GM21717 (cell line): Measurements from ENCODE around the gene PRODH2.

Source experiments
- ATAC-seq: cut with Tn5 transposase; IDR thresholded peaks from one replicate; pipeline ENCODE4 v1.9.1; 2021; ENCODE audit warnings: mild to moderate bottlenecking, moderate library complexity; ENCODE audit not compliant: unreplicated experiment

The PRODH2 gene, protein sequence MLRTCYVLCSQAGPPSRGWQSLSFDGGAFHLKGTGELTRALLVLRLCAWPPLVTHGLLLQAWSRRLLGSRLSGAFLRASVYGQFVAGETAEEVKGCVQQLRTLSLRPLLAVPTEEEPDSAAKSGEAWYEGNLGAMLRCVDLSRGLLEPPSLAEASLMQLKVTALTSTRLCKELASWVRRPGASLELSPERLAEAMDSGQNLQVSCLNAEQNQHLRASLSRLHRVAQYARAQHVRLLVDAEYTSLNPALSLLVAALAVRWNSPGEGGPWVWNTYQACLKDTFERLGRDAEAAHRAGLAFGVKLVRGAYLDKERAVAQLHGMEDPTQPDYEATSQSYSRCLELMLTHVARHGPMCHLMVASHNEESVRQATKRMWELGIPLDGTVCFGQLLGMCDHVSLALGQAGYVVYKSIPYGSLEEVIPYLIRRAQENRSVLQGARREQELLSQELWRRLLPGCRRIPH

DNA sequence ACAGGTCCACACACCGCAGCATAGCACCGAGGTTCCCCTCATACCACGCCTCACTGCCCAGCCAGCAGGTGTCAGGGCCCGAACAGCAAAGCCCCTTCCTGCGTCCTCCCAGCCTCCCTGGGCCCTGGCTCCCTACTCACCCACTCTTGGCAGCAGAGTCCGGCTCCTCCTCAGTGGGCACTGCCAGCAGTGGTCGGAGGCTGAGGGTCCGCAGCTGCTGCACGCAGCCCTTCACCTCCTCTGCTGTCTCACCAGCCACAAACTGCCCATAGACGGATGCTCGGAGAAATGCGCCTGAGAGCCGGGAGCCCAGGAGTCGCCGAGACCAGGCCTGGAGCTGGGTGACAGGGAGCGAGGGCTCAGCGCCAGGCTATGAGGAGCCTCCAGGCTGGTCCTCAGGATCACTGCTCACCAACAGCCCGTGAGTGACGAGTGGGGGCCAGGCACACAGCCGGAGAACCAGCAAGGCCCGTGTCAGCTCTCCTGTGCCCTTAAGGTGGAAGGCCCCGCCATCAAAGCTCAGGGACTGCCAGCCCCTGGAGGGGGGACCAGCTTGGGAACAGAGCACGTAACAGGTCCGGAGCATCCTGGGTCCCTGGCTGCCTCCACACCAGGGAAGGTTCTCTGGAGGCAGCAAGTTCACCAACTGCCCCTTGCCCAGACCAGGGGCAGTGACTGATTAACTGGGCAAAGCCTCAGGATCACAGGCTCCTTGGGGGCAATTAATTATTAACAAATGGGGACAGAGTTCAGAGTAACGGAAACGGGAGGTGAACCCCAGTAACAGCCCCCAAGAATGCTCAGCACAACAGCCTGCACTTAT is at the start of gene PRODH2:
TSS of gene PRODH2 (minus strand) at position 626 of the 823 bp plus-strand sequence. CDS start at position 586, 40 bp downstream.
- no peak for ATAC-seq

DNA sequence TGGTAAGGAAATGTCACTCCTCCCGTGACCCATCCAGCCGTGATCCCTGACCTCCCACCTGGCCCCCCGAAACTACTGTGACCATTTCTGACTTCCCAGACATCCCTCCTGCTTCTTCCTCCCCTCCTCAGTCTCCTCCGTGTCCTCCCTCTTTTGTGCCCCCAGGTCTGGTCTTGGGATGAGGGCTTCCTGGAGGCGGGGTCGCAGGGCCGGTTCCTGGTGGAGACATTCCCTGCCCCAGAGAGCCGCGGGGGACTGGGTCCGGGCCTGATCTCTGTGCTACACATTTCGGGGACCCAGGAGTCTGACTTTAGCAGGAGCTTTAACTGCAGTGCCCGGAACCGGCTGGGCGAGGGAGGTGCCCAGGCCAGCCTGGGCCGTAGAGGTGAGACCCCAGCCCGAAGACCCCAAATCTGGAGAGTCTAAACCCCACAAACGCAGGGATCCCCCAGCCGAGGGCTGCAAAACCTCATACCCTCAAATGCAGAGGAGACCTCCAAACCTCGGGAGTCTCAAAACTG is 49.1 kb upstream of the PRODH2 start:
- no peak for ATAC-seq

DNA sequence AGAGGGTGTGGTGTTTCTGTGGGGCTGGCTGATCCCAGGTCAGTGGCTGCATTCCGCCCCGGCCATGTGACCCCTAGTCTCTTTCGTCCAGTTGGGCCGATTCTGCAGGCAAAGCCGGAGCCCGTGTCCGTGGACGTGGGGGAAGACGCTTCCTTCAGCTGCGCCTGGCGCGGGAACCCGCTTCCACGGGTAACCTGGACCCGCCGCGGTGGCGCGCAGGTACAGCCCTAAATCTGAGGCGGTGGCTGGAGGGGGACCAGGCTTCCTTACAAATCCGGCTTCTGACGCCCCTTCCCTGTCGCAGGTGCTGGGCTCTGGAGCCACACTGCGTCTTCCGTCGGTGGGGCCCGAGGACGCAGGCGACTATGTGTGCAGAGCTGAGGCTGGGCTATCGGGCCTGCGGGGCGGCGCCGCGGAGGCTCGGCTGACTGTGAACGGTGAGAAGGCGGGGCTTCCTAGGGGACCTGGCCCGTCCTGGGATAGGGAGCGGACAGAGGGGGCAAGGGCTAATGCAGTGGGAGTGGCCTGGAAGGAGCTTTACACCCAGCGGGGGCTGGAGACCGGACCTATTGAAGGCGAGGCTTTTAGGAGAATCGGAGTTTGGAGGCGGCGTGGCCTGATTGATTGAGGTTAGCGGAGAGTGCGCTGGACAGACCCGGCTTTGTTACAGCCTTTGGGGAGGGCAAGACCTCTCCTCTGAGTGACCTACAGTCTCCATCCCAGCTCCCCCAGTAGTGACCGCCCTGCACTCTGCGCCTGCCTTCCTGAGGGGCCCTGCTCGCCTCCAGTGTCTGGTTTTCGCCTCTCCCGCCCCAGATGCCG is 48.4 kb upstream of the PRODH2 start:
- ATAC-seq = no peak

DNA sequence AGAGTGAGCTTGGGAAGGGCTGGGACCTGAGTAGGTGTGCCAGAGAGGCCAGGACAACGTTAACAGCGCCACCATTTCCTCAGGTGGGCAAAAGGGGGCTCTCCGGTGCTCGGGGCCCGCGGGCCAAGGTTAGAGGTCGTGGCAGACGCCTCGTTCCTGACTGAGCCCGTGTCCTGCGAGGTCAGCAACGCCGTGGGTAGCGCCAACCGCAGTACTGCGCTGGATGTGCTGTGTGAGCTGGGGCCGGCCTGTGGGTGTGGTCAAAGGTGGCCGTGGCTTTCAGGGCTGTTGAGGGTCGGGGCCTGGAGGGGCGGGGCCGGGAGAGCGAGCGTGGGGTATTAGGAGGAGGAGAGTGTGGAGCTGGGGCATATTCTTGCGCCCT is 47.8 kb upstream of the PRODH2 start:
- no peak for ATAC-seq

DNA sequence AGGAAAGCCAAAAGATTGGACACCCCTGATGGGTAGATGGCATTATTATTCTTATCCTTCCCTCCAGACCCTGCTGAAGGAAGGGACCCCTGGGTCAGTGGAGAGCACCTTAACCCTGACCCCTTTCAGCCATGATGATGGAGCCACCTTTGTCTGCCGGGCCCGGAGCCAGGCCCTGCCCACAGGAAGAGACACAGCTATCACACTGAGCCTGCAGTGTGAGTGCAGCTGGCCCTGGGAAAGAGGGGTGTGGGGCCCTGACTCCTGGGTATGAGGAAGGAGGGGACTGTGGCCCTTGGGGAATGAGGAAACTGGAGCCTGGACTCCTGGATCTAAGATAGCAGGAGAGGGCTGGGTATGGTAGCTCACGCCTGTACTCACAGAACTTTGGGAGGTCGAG is 46.8 kb upstream of the PRODH2 start:
- no peak for ATAC-seq

DNA sequence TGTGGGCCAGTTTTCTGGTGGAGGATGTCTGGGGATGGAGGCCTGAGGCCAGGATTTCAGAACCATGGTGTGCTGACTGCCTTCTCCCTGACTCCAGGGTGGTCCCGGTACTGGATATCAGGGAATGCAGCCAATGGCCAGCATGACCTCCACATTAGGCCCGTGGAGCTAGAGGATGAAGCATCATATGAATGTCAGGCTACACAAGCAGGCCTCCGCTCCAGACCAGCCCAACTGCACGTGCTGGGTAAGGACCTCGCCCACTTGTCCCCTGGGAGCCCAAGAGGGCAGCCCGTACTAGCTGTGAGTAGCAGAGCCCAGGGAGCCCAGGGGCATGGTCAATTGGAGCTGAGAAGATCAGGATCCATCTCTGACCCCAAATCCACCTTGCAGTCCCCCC is 45.7 kb upstream of the PRODH2 start:
- ATAC-seq = no peak

DNA sequence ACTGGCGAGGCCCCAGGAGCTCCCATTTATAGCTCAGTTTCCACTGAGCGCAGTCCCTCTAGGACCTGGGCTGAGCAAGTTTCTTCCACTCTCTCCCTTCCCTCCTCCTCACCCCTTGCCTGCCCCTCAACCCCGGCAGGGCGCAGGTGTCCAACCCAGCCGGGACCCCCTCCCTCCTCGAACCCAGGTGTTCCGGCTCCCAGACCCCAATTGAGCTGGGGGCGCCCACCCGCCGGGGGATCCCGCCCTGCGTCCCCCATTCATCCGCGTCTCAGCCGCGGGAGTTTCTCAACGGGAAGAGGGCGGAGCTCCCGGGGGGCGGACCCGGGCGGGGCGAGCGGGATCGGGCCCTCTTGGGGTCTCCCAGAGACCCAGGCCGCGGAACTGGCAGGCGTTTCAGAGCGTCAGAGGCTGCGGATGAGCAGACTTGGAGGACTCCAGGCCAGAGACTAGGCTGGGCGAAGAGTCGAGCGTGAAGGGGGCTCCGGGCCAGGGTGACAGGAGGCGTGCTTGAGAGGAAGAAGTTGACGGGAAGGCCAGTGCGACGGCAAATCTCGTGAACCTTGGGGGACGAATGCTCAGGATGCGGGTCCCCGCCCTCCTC is 44.0 kb upstream of the PRODH2 start, which contains the start of gene KIRREL2:
TSS of gene KIRREL2 (plus strand) at position 366 of the 604 bp plus-strand sequence. CDS start at position 575, 209 bp downstream.
- no peak for ATAC-seq

DNA sequence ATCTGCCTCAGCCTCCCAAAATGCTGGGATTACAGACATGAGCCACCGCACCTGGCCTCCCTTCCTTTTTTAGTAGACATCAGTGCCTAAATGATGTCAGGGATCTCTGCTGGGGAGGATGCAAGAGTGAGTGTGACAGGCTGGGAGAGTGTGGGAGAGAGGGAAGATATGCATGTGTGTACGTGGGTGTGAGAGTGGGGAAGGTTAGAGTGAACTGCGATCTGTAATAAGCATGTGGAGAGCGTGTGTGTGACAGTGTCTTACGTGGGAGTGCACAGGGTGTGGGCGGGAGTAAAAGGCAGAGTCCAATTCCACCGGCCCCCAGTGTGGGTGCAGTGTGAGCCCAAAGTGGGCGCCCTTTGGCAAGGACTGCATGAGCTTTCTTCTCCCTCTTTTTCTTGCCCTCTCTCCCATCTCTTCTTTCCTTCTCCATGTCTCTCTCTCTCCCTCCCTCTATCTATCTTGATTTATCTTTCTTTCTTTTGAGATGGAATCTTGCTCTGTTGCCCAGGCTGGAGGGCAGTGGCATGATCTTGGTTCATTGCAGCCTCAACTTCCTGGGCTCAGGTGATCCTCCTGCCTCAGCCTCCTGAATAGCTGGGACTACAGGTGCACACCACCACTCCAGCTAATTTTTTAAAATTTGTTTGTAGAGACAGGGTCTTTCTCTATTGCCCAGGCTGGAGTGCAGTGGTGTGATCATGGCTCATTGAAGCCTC is 40.6 kb upstream of the PRODH2 start:
- no peak for ATAC-seq

DNA sequence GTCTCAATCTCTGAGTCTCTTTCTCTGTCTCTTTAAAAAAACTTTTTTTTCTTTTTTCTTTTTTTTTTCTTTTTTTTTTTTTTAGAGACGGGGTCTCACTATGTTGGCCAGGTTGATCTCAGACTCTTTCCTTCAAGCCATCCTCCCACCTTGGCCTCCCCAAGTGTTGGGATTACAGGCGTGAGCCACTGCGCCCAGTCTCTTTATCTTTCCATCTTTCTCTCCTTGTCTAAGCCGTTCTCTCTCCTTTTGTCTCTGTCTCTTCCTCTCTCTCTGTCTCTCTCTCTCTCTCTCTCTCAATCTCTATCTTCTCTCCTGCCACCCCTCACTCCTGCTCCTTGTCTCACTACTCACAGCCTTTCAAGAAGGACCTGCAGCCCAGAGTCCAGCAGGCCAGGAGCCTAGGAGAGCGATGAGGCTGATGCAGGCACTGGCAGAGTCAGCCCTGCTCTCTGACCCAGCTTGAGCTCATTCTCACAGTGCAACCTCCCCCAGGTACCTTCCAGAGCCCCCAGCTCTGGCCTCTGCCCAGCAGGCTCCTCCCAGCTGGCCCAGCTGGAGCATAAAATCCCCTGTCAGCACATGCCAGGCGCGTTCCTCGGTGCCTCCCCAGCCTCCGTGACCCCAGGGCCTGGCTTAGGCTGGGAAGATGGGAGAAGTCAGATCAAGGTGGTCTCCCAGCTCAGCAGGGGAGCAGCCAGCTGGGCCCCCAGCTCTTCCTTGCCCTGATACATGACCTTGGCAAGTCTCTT is 39.6 kb upstream of the PRODH2 start, which contains the start of gene NPHS1:
TSS of gene NPHS1 (minus strand) at position 476 of the 752 bp plus-strand sequence. CDS start 667 bp downstream, outside the sequence.
- no peak for ATAC-seq

DNA sequence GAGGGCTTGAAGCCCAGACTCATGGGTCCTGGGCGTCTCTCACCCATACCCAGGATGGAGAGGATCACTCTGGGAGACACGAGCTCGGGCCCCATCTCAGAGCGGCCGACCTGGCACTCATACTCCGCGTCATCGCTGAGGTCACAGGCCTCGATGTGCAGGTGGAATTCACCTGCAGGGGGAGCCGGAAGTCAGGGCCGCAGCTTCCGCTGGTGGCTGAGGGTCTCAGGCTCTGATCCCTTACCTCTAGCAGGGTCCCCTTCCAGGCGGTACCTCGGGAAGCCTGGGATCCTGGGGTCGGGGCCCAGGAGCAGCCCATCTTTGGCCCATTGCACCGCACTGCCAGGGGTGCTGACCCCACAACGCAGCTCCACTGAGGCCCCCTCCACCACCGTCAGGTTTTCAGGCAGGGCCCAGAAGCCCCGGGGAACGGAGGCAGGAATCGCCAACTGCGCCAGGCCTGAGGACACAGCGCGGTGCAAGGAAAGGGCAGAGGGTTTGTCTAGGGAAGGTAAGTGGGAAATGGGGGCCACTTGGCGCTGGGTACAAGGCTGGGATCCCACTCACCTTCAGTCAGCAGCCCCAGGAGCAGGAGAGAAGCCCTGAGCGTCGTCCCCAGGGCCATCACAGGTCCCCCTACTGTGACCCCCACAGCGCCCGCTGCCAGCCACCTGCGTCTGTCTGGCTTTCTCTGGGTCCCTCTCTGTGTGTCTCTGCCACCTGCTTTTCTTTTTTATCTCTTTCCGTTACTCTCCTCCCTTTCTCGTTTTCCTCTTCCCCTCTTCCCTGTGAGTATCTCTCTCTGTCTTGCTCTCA is 38.8 kb upstream of the PRODH2 start:
- ATAC-seq = no peak

DNA sequence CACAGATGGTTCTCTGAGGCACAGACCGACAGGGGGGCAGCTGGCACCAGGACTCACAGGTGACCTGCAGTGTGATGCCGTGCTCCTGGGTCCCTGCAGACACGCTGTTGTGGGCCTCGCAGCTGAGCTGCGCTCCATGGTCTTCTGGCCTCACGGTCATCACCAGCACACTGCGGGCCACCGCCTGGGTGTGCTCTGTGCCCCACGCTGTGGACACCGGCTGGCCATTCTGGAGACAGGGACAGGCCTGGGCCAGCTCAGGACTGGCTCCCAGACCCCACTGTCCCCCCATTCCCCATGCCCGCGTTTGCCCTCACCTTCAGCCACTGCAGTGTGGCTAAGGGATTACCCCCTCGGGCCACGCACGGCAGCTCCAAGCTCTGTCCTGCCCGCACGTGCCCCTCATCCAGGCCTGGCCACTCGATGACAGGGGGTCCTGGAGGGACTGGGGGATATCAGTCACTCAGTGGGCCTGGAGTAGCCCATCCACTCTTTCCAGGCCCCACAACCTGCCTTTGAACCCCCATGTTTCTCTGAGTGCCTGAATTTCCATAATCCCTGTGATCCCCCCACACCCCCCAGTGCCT is 36.4 kb upstream of the PRODH2 start:
- no peak for ATAC-seq

DNA sequence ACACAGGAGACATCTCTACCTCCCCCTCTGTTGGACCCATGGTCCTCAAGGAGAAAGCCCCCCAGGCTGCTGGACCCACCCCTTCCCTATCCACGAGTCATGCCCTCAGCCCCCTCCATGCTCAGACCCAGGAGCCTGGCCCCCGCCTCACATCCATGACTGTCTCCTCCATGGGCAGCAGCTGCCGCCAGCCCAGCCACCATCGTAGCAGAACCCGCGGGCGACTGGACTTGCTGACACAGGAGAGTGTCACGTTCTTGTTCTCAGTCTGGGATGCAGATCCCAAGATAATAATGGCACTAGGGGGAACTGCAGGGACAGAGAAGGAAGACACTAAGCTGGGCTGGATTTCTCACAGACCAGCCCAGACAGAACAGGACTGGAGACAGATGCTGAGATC is 35.8 kb upstream of the PRODH2 start:
- ATAC-seq = no peak

DNA sequence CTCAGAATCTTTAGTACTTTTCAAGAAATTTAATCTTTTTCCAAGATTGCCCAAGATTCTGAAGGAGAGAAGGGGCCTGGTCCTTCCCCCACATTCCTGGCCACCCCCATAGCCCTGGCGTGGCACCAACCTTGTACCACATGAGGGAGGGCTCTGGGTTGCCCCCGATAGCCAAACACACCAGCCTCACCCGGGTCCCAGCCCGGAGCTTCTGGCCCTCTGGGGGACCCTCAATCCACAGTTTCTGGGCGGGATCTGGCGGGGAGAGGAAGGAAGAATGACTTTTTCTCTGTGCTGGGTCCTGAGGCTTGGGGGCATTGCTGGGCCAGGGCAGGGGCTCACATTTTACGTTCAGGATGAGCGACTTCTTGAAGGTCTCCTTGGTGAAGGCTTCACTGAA is 35.3 kb upstream of the PRODH2 start:
- ATAC-seq = no peak

DNA sequence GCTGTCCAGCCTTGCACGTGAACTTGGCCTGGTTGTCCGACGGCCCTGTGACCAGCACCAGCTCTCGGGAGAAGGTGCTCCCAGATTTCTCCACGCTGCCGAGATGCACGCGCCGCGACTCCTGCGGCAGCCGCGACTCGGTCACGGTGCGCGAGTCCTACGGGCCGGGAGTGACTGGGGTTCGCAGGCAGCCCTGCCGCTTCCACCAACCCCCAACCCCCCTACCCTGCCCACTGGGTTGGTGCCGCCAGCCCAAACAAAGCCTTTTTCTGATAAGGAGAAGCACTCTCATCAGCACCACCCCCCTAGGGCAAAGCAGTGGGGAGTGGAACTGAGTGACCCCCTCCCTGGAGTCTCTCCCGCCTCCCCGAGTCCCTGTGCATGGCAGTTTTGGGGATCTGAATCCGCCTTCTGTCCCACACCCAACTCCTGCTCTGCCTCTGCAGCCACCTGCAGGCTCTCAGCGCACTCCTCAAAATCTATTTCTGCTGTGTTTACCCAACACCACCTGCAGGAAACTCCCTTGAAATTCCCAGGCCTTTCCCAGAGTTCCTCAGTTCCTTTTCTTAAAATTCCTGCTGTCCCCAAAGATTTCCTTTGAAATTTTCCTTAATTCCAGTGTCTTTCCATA is 33.5 kb upstream of the PRODH2 start:
- no peak for ATAC-seq

DNA sequence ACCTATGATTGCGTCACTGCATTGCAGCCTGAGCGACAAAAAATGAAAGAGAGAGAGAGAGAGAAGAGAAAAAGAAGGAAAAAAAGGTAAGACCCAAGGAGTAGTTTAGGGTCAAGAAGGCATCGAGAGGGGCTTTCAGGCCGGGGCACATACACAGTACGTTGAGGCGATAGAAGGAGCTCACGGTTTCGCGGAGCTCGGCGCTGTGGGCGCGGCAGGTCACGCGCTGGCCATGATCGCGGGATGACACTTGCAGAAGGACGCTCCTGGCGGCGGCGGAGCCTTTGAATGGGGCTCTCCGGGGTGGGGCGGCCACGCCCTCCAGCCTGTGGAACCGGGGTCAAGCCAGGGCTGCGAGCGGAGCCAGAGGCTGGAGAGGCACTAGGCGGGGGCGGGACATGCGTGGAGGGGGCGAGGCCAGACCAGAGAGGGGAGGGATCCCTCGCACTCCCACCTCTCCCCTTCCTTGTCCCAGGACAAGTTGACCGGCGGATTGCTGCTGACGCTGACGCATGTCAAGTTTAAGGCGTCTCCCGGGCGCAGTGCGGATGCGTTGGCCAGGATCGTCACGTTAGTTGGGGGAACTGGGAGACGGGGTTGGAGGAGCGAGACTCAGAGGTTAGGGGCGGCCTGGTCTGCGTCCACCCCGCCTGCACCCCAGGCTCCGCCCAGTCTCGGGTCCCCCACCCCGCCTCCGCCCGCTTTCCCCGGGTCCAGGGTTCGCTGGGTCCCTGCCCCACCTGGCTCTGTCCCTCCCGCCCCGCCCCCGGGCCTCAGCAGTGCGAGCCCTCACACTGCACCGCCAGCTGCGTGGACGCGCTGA is 32.8 kb upstream of the PRODH2 start:
- ATAC-seq = no peak

DNA sequence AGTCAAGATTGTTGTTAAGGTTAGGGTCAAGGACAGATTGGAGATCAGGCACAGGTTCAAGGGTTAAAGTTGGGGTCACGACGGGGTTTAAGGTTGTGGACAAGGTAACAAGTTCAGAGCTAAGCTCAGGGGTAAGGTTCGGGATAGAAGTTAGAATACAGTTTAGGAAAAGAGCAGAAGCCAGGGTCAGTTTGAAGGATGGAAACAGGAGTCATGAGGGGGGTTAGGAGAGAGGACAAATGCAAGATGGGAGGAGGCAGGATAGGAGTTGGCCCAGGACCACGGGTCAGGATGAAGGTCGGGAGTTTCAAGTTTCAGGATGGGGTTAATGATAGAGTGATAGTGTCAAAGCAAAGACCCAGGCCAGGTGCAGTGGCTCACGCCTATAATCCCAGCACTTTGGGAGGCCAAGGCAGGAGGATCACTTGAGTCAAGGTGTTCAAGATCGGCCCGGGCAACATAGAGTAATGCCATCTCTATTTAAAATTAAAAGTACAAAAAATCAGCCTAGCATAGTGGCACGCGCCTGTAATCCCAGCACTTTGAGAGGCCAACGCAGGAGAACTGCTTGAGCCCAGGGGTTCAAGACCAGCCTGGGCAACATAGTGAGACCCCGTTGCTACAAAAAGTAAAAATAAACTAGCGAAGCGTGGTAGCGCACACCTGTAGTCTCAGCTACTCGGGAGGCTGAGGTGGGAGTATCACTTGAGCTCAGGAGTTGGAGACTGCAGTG is 32.0 kb upstream of the PRODH2 start:
- no peak for ATAC-seq
